Stimulated activated naive B cell treated with anti-CD40 and anti-IgM and Interleukin-4, amounts not matched to agents 10 μg/mL and 1 μg/mL and 100 μg/mL, for 72 hours (primary cell): Measurements from ENCODE around the gene CAPNS1.
"Not testable (repeated sequence)": the region's sequence is repeated elsewhere in the genome, so short reads cannot be mapped to it uniquely, and the experiment has no call there.

Experiments used
- ATAC-seq, 2 donors: fragments of 150-1000 bp; cut with Tn5 transposase; replicated peaks; 2 replicates each; pipeline ENCODE4 v1.10.0; 2021; ENCODE audit warnings: moderate library complexity in 1 of 2
- DNase-seq: peaks from one replicate; pipeline ENCODE4 v3.0.0; 2021
- H3K27ac Mint-ChIP-seq: one replicate; pipeline ENCODE4 v1.8.0; 2022; ENCODE audit warnings: mild to moderate bottlenecking, mixed read lengths
- H3K27me3 Mint-ChIP-seq, 2 donors: one replicate each; pipeline ENCODE4 v1.8.0; 2022; ENCODE audit warnings: mixed read lengths in 2 of 2
- H3K36me3 Mint-ChIP-seq, 2 donors: one replicate each; pipeline ENCODE4 v1.8.0; 2022; ENCODE audit warnings: mixed read lengths in 2 of 2, mild to moderate bottlenecking in 1 of 2
- H3K4me1 Mint-ChIP-seq, 2 donors: one replicate each; pipeline ENCODE4 v1.8.0; 2022; ENCODE audit warnings: mixed read lengths in 2 of 2, mild to moderate bottlenecking in 1 of 2
- H3K4me3 Mint-ChIP-seq, 2 donors: one replicate each; pipeline ENCODE4 v1.8.0; 2022; ENCODE audit warnings: mild to moderate bottlenecking in 2 of 2, mixed read lengths in 2 of 2, moderate library complexity in 1 of 2
- H3K9me3 Mint-ChIP-seq, 2 donors: one replicate each; pipeline ENCODE4 v1.8.0; 2022; ENCODE audit warnings: mixed read lengths in 2 of 2, mild to moderate bottlenecking in 1 of 2

Gene CAPNS1

GRCh38 chr19:36150586-36150985 lies 10.7 kb downstream of the CAPNS1 start:
- H3K4me3 Mint-ChIP-seq, result no peak overlapping the region
- H3K4me1 Mint-ChIP-seq, result peaks cover 10 to 23% of the 10 kb centered on the region in 2 donors
- H3K27ac Mint-ChIP-seq, result no peak overlapping the region
- H3K36me3 Mint-ChIP-seq, result peaks cover 50 to 58% of the 10 kb centered on the region in 2 donors
- H3K9me3 Mint-ChIP-seq, result no peaks in the 10 kb centered on the region
- no peaks in the 10 kb centered on the region for H3K27me3 Mint-ChIP-seq
- ATAC-seq, result no peak
- DNase-seq, result no peak

GRCh38 chr19:36151144-36152018 lies 11.5 kb downstream of the CAPNS1 start:
- DNase-seq (no peak), ATAC-seq (no peak)
- Mint-ChIP-seq H3K9me3 (no peaks in the 10 kb centered on the region), H3K27ac (no peak overlapping the region), H3K36me3 (peaks cover 42 to 50% of the 10 kb centered on the region in 2 donors), H3K27me3 (no peaks in the 10 kb centered on the region), H3K4me1 (peaks cover 8 to 21% of the 10 kb centered on the region in 2 donors), H3K4me3 (peak overlapping the region in 1 of 2 donors; percentile 43)

- Mint-ChIP-seq H3K27me3 (no peaks in the 10 kb centered on the region), H3K27ac (no peak overlapping the region)
- ATAC-seq, result no peak
Observed at GRCh38 chr19:36152019-36152351, 12.1 kb downstream of the CAPNS1 start.

GRCh38 chr19:36152352-36153091 lies 12.7 kb downstream of the CAPNS1 start, which contains the start of gene COX7A1:
Gene COX7A1, minus strand, starts transcription at chr19:36152447. Its CDS starts 40 bp downstream, at chr19:36152407.
- Mint-ChIP-seq H3K4me1 (peaks cover 6 to 17% of the 10 kb centered on the region in 2 donors), H3K27me3 (no peaks in the 10 kb centered on the region), H3K4me3 (peak within 1 kb of the TSS in 1 of 2 donors; percentile 43), H3K27ac (no peak within 1 kb of the TSS), H3K36me3 (peaks cover 32 to 39% of the 10 kb centered on the region in 2 donors), H3K9me3 (no peaks in the 10 kb centered on the region)
- ATAC-seq (peak in 1 of 2 donors; percentile 33), DNase-seq (no peak)

More at GRCh38 chr19:36152019-36152351, 12.1 kb downstream of the CAPNS1 start:
- H3K9me3 Mint-ChIP-seq, result no peaks in the 10 kb centered on the region
- H3K4me1 Mint-ChIP-seq, result peaks cover 6 to 17% of the 10 kb centered on the region in 2 donors
- H3K36me3 Mint-ChIP-seq, result peaks cover 36 to 44% of the 10 kb centered on the region in 2 donors
- H3K4me3 Mint-ChIP-seq, result peak overlapping the region in 1 of 2 donors; percentile 43
- DNase-seq, result no peak

GRCh38 chr19:36153126-36153525 lies 13.3 kb downstream of the CAPNS1 start:
- peaks cover 6 to 17% of the 10 kb centered on the region in 2 donors for H3K4me1 Mint-ChIP-seq
- peaks cover 29 to 39% of the 10 kb centered on the region in 2 donors for H3K36me3 Mint-ChIP-seq
- H3K4me3 Mint-ChIP-seq, result no peak overlapping the region
- ATAC-seq (no peak), DNase-seq (no peak)
- no peaks in the 10 kb centered on the region for H3K27me3 Mint-ChIP-seq
- H3K9me3 Mint-ChIP-seq, result no peaks in the 10 kb centered on the region
- H3K27ac Mint-ChIP-seq, result no peak overlapping the region

DNA sequence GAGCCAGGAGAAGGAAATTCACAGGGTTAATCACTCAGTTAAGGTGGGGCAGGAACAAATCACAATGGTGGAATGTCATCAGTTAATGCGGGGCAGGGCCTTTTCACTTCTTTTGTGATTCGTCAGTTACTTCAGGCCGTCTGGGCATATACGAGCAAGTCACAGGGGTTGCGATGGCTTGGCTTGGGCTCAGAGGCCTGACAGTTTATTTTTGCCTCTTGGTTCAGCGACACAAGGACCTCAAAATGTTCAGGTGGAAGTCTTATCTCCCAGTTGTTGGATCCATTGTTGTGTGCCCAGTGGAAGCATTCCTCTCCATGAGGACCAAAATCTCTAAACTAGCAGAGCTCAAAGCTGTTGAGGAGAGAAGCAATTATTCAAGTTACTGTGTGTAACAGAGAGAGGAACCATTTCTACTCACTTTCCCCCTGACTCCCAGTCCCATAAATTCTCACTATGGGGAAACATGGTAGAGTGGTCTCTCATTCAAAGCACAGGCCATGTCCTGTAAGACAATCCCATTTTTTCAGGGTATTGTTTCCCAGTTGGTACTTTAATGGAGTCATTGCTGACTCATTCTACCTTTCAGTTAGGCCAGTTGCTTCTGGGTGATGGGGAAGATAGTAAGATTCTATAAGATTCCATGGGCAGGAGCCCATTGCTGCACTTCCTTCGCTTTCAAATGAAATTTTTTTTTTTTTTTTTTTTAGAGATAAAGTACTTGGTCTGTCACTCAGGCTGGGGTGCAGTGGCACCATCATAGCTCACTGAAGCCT lies 21.1 kb downstream of the CAPNS1 start:
- Mint-ChIP-seq H3K4me1 (no peaks in the 10 kb centered on the region), H3K36me3 (peaks cover 11 to 20% of the 10 kb centered on the region in 2 donors), H3K27me3 (no peaks in the 10 kb centered on the region), H3K27ac (no peak overlapping the region), H3K4me3 (no peak overlapping the region), H3K9me3 (no peaks in the 10 kb centered on the region)
- DNase-seq, result no peak
- ATAC-seq, result no peak

DNA sequence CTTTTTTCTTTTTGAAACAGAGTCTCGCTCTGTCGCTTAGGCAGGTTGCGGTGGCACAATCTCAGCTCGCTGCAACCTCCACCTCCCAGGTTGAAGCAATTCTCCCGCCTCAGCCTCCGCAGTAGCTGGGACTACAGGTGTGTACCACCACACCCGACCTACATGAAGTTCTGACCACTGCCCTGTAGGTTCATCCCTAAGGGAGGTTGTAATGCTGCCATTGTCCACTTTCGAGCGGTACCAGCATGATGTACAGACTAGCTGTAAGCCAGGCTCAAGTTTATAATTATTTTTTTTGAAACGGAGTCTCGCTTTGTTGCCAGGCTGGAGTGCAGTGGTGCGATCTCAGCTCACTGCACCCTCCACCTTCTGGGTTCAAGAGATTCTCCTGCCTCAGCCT lies 23.9 kb downstream of the CAPNS1 start:
- Mint-ChIP-seq H3K9me3 (no peaks in the 10 kb centered on the region), H3K27me3 (no peaks in the 10 kb centered on the region), H3K27ac (no peak overlapping the region), H3K36me3 (peaks cover 9 to 15% of the 10 kb centered on the region in 2 donors), H3K4me3 (no peak overlapping the region), H3K4me1 (no peaks in the 10 kb centered on the region)
- ATAC-seq (no peak), DNase-seq (no peak)

DNA sequence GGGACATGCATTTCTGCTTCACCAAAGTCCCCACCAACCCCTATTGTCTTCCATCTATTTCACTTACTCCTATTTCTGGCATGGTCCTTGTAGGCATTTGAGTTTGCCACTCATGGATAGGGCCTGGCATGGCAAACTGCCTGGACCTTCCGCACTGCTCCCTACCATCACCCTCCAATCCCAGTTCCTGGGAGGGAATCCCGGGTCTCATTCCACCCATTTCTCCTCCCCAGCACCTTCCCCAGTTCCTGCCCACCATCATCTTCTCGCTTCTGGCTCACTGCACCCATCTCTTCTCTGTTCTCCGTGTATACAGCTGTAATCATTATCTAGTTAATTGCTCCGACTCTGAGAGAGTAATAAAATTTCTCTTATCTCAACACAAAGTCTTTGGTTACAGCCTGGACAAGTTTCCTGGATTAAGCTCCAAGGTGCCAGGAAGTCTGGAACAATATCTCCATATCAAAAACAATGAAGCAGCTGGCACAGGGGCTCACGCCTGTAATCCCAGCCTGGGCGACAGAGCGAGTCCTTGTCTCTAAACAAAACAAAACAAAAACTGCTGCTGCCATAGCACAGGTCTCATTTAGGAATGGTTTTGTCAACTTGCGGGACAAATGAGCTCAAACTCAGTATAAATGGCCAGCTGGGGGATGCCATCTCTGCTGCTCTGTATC lies 29.4 kb downstream of the CAPNS1 start:
- Mint-ChIP-seq H3K4me3 (no peak overlapping the region), H3K9me3 (no peaks in the 10 kb centered on the region), H3K4me1 (peaks cover 0 to 3% of the 10 kb centered on the region in 2 donors)

GRCh38 chr19:36172852-36173251 lies 33.0 kb downstream of the CAPNS1 start:
- no peak for ATAC-seq
- Mint-ChIP-seq H3K36me3 (no peaks in the 10 kb centered on the region), H3K4me3 (no peak overlapping the region), H3K9me3 (no peaks in the 10 kb centered on the region), H3K27me3 (peaks cover 0 to 5% of the 10 kb centered on the region in 2 donors), H3K27ac (no peak overlapping the region), H3K4me1 (peaks cover 0 to 3% of the 10 kb centered on the region in 2 donors)
- DNase-seq, result no peak

More for the DNA sequence above, 29.4 kb downstream of the CAPNS1 start:
- peaks cover 0 to 3% of the 10 kb centered on the region in 2 donors for H3K27me3 Mint-ChIP-seq
- ATAC-seq (no peak), DNase-seq (no peak)
- no peaks in the 10 kb centered on the region for H3K36me3 Mint-ChIP-seq
- H3K27ac Mint-ChIP-seq, result no peak overlapping the region

GRCh38 chr19:36173846-36174245 lies 34.0 kb downstream of the CAPNS1 start:
- H3K36me3 Mint-ChIP-seq, DNase-seq, H3K27me3 Mint-ChIP-seq, H3K4me3 Mint-ChIP-seq, H3K4me1 Mint-ChIP-seq, ATAC-seq, H3K9me3 Mint-ChIP-seq: not testable (repeated sequence)
- H3K27ac Mint-ChIP-seq, result peak overlapping the region; percentile 5

DNA sequence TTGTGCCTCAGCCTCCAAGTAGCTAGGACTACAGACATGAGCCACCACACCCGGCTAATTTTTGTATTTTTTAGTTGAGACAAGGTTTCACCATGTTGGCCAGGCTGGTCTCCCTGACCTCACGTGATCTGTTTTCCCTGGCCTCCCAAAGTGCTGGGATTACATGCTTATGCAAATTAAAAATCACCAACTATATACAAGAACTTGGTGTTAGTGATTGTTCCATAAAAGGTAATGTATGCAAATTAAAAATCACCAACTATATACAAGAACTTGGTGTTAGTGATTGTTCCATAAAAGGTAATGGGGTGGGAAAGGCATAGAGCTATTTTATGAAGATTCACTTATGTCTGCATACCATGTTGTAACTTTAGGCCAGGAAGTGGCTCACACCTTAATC lies 39.2 kb downstream of the CAPNS1 start:
- not testable (repeated sequence) for DNase-seq, H3K9me3 Mint-ChIP-seq, H3K4me3 Mint-ChIP-seq, H3K4me1 Mint-ChIP-seq, H3K36me3 Mint-ChIP-seq, H3K27ac Mint-ChIP-seq, ATAC-seq, H3K27me3 Mint-ChIP-seq

- no peak overlapping the region for H3K4me3 Mint-ChIP-seq
- no peak overlapping the region for H3K27ac Mint-ChIP-seq
- H3K9me3 Mint-ChIP-seq, result no peaks in the 10 kb centered on the region
Observed at GRCh38 chr19:36182612-36183244, 42.9 kb downstream of the CAPNS1 start.

GRCh38 chr19:36183245-36183628 lies 43.4 kb downstream of the CAPNS1 start:
- Mint-ChIP-seq H3K27ac (no peak overlapping the region), H3K4me1 (no peaks in the 10 kb centered on the region), H3K27me3 (no peaks in the 10 kb centered on the region), H3K9me3 (no peaks in the 10 kb centered on the region), H3K36me3 (peaks cover 2 to 7% of the 10 kb centered on the region in 2 donors), H3K4me3 (no peak overlapping the region)
- ATAC-seq (no peak), DNase-seq (no peak)

More at GRCh38 chr19:36182612-36183244, 42.9 kb downstream of the CAPNS1 start:
- ATAC-seq (no peak), DNase-seq (no peak)
- Mint-ChIP-seq H3K36me3 (peaks cover 2 to 7% of the 10 kb centered on the region in 2 donors), H3K27me3 (no peaks in the 10 kb centered on the region), H3K4me1 (no peaks in the 10 kb centered on the region)
